ENCODE results near the gene PAX6. TPM values are rescaled to one million over a fixed set of nuclear protein-coding genes. Genes with fewer than 3 reads are reported as not detected.

The PAX6 gene
- total RNA-seq, 1 donor from 2014 or later: not detected

GRCh38 chr11:31797190-31798056, 13.7 kb downstream of the PAX6 start:
- Histone ChIP-seq H3K4me3 (ENCODE audit: low read length in 3 of 3) (no peak overlapping the region), H3K9me3 (ENCODE audit: control insufficient read depth in 3 of 3, low read length in 3 of 3) (no peaks in the 10 kb centered on the region), H3K4me1 (ENCODE audit: control insufficient read depth in 3 of 3, insufficient read depth in 3 of 3, low read length in 3 of 3) (peaks cover 10 to 19% (median 13%) of the 10 kb centered on the region in 3 donors), H3K27ac (ENCODE audit: low read depth, low read length) (no peak overlapping the region), H3K9ac (ENCODE audit: low read depth in 1 of 3, low read length in 3 of 3) (no peak overlapping the region), H3K27me3 (ENCODE audit: control insufficient read depth in 3 of 3, insufficient read depth in 3 of 3, low read length in 3 of 3) (peaks cover 55 to 66% (median 58%) of the 10 kb centered on the region in 3 donors), H3K36me3 (ENCODE audit: control insufficient read depth in 3 of 3, insufficient read depth in 3 of 3, low read length in 3 of 3) (no peaks in the 10 kb centered on the region)

- Histone ChIP-seq H3K36me3 (ENCODE audit: control insufficient read depth in 3 of 3, insufficient read depth in 3 of 3, low read length in 3 of 3) (no peaks in the 10 kb centered on the region), H3K4me3 (ENCODE audit: low read length in 3 of 3) (no peak overlapping the region), H3K27me3 (ENCODE audit: control insufficient read depth in 3 of 3, insufficient read depth in 3 of 3, low read length in 3 of 3) (peaks cover 48 to 60% (median 51%) of the 10 kb centered on the region in 3 donors), H3K9me3 (ENCODE audit: control insufficient read depth in 3 of 3, low read length in 3 of 3) (no peaks in the 10 kb centered on the region), H3K27ac (ENCODE audit: low read depth, low read length) (no peak overlapping the region), H3K9ac (ENCODE audit: low read depth in 1 of 3, low read length in 3 of 3) (no peak overlapping the region), H3K4me1 (ENCODE audit: control insufficient read depth in 3 of 3, insufficient read depth in 3 of 3, low read length in 3 of 3) (peaks cover 10 to 19% (median 13%) of the 10 kb centered on the region in 3 donors)
Observed at GRCh38 chr11:31796499-31797189, 14.5 kb downstream of the PAX6 start.

DNA sequence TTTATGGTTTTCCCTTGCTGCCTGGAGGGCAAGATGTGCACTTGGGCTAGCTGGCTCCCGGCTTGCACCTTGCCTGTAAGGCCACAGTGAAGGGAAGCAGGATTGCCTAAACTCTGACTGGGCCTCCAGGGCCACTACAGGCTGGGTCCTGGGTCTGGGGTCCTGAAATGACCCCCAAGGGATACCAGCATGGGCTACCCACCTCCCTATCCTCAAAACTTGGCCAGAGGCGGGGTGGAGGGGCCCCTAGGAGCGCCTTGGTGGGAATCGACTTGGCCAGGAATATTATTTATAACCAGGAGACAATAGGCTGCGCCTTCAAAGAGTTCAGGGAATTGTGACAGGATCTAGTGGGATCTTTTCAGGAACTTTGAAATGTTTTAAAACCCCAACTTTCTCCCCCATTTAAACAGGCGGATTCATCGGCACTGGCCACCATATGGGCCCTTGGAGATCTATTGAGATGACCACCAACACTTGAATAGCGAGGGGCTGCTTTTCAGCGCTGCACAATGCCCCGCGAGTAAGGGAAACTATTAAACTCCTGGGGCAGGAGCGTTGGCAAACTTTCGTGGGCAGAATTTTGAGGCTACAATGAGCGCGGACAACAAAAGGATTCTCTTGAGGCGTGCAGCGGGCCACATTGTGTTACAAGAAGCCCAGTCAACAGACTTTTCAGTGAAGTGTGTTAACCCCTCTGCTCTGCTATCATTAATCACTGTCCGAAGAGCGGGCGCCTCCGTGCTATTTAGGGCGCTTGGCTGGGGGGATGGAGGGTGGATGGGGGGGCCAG, 15.2 kb downstream of the PAX6 start:
- H3K36me3 ChIP-seq (ENCODE audit: control insufficient read depth in 3 of 3, insufficient read depth in 3 of 3, low read length in 3 of 3): no peaks in the 10 kb centered on the region
- H3K4me3 ChIP-seq (ENCODE audit: low read length in 3 of 3): no peak overlapping the region
- H3K9me3 ChIP-seq (ENCODE audit: control insufficient read depth in 3 of 3, low read length in 3 of 3): no peaks in the 10 kb centered on the region
- peaks cover 10 to 19% (median 13%) of the 10 kb centered on the region in 3 donors for H3K4me1 ChIP-seq (ENCODE audit: control insufficient read depth in 3 of 3, insufficient read depth in 3 of 3, low read length in 3 of 3)
- no peak overlapping the region for H3K9ac ChIP-seq (ENCODE audit: low read depth in 1 of 3, low read length in 3 of 3)
- no peak overlapping the region for H3K27ac ChIP-seq (ENCODE audit: low read depth, low read length)
- H3K27me3 ChIP-seq (ENCODE audit: control insufficient read depth in 3 of 3, insufficient read depth in 3 of 3, low read length in 3 of 3): peaks cover 41 to 54% (median 43%) of the 10 kb centered on the region in 3 donors

DNA sequence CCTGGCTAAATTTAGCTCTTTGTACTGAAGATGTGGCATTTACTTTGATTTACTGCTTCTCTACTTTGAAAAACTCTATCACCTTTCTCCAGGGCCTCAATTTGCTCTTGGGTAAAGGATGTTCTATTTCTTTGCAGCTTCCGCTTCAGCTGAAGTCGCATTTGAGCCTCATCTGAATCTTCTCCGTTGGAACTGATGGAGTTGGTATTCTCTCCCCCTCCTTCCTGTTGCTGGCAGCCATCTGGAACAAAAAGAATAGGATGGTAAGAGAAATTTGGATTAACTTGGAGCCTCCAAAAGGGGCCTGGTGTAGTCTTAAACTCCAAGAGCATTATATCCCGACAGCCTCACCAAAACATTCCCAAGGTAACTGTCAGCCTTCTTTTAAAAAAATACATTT, 16.6 kb downstream of the PAX6 start:
- Histone ChIP-seq H3K9me3 (ENCODE audit: control insufficient read depth in 3 of 3, low read length in 3 of 3) (no peaks in the 10 kb centered on the region), H3K36me3 (ENCODE audit: control insufficient read depth in 3 of 3, insufficient read depth in 3 of 3, low read length in 3 of 3) (no peaks in the 10 kb centered on the region), H3K27me3 (ENCODE audit: control insufficient read depth in 3 of 3, insufficient read depth in 3 of 3, low read length in 3 of 3) (peaks cover 29 to 45% (median 31%) of the 10 kb centered on the region in 3 donors), H3K27ac (ENCODE audit: low read depth, low read length) (no peak overlapping the region), H3K9ac (ENCODE audit: low read depth in 1 of 3, low read length in 3 of 3) (no peak overlapping the region), H3K4me3 (ENCODE audit: low read length in 3 of 3) (no peak overlapping the region), H3K4me1 (ENCODE audit: control insufficient read depth in 3 of 3, insufficient read depth in 3 of 3, low read length in 3 of 3) (peaks cover 8 to 16% (median 10%) of the 10 kb centered on the region in 3 donors)

GRCh38 chr11:31793264-31793663, 17.9 kb downstream of the PAX6 start:
- Histone ChIP-seq H3K9me3 (ENCODE audit: control insufficient read depth in 3 of 3, low read length in 3 of 3) (no peaks in the 10 kb centered on the region), H3K27me3 (ENCODE audit: control insufficient read depth in 3 of 3, insufficient read depth in 3 of 3, low read length in 3 of 3) (peaks cover 16 to 32% (median 18%) of the 10 kb centered on the region in 3 donors)

DNA sequence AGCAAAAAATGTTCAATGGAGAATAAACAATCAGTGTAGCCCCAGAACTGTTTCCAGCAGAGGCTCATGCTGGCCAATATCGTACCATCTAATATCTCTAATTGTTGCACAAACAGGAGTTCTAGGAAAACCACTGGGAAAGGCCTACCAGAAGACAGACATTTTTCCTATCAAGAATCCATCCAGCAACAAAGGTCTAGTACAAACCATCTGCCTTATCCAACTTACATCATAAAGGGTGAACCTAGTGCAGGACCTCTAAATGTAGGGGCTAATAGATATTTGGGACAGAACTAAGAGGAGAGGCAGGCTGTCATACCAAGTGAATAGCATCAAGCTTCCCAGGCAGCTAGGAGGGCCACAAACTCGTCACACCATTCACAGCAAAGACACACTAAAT, 18.7 kb downstream of the PAX6 start:
- Histone ChIP-seq H3K36me3 (ENCODE audit: control insufficient read depth in 3 of 3, insufficient read depth in 3 of 3, low read length in 3 of 3) (no peaks in the 10 kb centered on the region), H3K4me1 (ENCODE audit: control insufficient read depth in 3 of 3, insufficient read depth in 3 of 3, low read length in 3 of 3) (peaks cover 0 to under 1% (median 0%) of the 10 kb centered on the region in 3 donors), H3K27me3 (ENCODE audit: control insufficient read depth in 3 of 3, insufficient read depth in 3 of 3, low read length in 3 of 3) (peaks cover 9 to 26% (median 13%) of the 10 kb centered on the region in 3 donors), H3K27ac (ENCODE audit: low read depth, low read length) (no peak overlapping the region), H3K9me3 (ENCODE audit: control insufficient read depth in 3 of 3, low read length in 3 of 3) (no peaks in the 10 kb centered on the region), H3K4me3 (ENCODE audit: low read length in 3 of 3) (no peak overlapping the region), H3K9ac (ENCODE audit: low read depth in 1 of 3, low read length in 3 of 3) (no peak overlapping the region)

More at GRCh38 chr11:31793264-31793663, 17.9 kb downstream of the PAX6 start:
- H3K36me3 ChIP-seq (ENCODE audit: control insufficient read depth in 3 of 3, insufficient read depth in 3 of 3, low read length in 3 of 3): no peaks in the 10 kb centered on the region
- no peak overlapping the region for H3K4me3 ChIP-seq (ENCODE audit: low read length in 3 of 3)
- no peak overlapping the region for H3K27ac ChIP-seq (ENCODE audit: low read depth, low read length)
- H3K9ac ChIP-seq (ENCODE audit: low read depth in 1 of 3, low read length in 3 of 3): no peak overlapping the region
- peaks cover under 1 to 6% (median 2%) of the 10 kb centered on the region in 3 donors for H3K4me1 ChIP-seq (ENCODE audit: control insufficient read depth in 3 of 3, insufficient read depth in 3 of 3, low read length in 3 of 3)

GRCh38 chr11:31792036-31792435, 19.1 kb downstream of the PAX6 start:
- Histone ChIP-seq H3K9me3 (ENCODE audit: control insufficient read depth in 3 of 3, low read length in 3 of 3) (no peaks in the 10 kb centered on the region), H3K4me3 (ENCODE audit: low read length in 3 of 3) (no peak overlapping the region), H3K9ac (ENCODE audit: low read depth in 1 of 3, low read length in 3 of 3) (no peak overlapping the region), H3K27ac (ENCODE audit: low read depth, low read length) (no peak overlapping the region), H3K36me3 (ENCODE audit: control insufficient read depth in 3 of 3, insufficient read depth in 3 of 3, low read length in 3 of 3) (no peaks in the 10 kb centered on the region), H3K4me1 (ENCODE audit: control insufficient read depth in 3 of 3, insufficient read depth in 3 of 3, low read length in 3 of 3) (no peaks in the 10 kb centered on the region), H3K27me3 (ENCODE audit: control insufficient read depth in 3 of 3, insufficient read depth in 3 of 3, low read length in 3 of 3) (peaks cover 5 to 22% (median 10%) of the 10 kb centered on the region in 3 donors)

GRCh38 chr11:31790649-31791048, 20.5 kb downstream of the PAX6 start:
- Histone ChIP-seq H3K27ac (ENCODE audit: low read depth, low read length) (no peak overlapping the region), H3K9me3 (ENCODE audit: control insufficient read depth in 3 of 3, low read length in 3 of 3) (no peaks in the 10 kb centered on the region), H3K27me3 (ENCODE audit: control insufficient read depth in 3 of 3, insufficient read depth in 3 of 3, low read length in 3 of 3) (peaks cover 0 to 10% (median 2%) of the 10 kb centered on the region in 3 donors), H3K4me3 (ENCODE audit: low read length in 3 of 3) (no peak overlapping the region), H3K36me3 (ENCODE audit: control insufficient read depth in 3 of 3, insufficient read depth in 3 of 3, low read length in 3 of 3) (no peaks in the 10 kb centered on the region), H3K4me1 (ENCODE audit: control insufficient read depth in 3 of 3, insufficient read depth in 3 of 3, low read length in 3 of 3) (no peaks in the 10 kb centered on the region), H3K9ac (ENCODE audit: low read depth in 1 of 3, low read length in 3 of 3) (no peak overlapping the region)

GRCh38 chr11:31788085-31788484, 23.0 kb downstream of the PAX6 start:
- no peak overlapping the region for H3K9ac ChIP-seq (ENCODE audit: low read depth in 1 of 3, low read length in 3 of 3)
- H3K4me3 ChIP-seq (ENCODE audit: low read length in 3 of 3): no peak overlapping the region
- no peaks in the 10 kb centered on the region for H3K9me3 ChIP-seq (ENCODE audit: control insufficient read depth in 3 of 3, low read length in 3 of 3)
- H3K27me3 ChIP-seq (ENCODE audit: control insufficient read depth in 3 of 3, insufficient read depth in 3 of 3, low read length in 3 of 3): peaks cover 0 to 6% (median 0%) of the 10 kb centered on the region in 3 donors
- H3K4me1 ChIP-seq (ENCODE audit: control insufficient read depth in 3 of 3, insufficient read depth in 3 of 3, low read length in 3 of 3): no peaks in the 10 kb centered on the region
- H3K36me3 ChIP-seq (ENCODE audit: control insufficient read depth in 3 of 3, insufficient read depth in 3 of 3, low read length in 3 of 3): no peaks in the 10 kb centered on the region
- H3K27ac ChIP-seq (ENCODE audit: low read depth, low read length): no peak overlapping the region

Measured in skeletal muscle tissue (tissue), 4 donors.